ENCODE measurements around the gene RNU6-1. TPM values are rescaled to one million over a fixed set of nuclear protein-coding genes. Genes with fewer than 3 reads are reported as not detected.
A peak's percentile ranks its signal among the peaks of the same experiment; 100 is the strongest.

The RNU6-1 gene
- total RNA-seq, 1 experiment from 2014 or later, result not detected

DNA sequence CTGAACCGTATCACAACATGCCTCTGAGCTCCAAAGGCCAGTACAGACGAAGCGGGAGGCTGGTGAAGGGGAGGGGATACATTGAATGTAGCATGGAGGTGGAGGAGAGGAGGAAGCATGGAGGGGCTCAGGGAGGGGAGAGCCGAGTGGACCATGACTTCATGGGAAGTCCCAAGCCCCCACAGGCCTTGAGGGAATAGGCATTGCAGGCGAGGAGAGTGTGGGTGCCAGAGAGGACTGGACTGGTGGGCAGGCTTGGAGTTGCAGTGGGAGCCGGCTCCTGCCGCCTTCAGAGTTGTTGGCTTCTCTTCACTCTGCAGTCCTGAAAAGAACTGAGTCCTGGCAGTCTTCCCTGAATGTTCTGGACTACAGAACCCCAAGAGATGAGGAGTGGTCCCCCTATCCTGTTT, 3.3 kb upstream of the RNU6-1 start:
- DNase-seq, result no peak
- intact Hi-C loops (cut with micrococcal nuclease; ENCODE audit: unreplicated experiment), result loop anchor here (1.0 to 10.0 kb wide), 2 partner anchors 73 to 798 kb away; no protein-coding TSS in a partner anchor
- peaks cover 37% of the 10 kb centered on the region for H3K4me1 ChIP-seq
- H3K9me3 ChIP-seq, result no peaks in the 10 kb centered on the region
- Mint-ChIP-seq H3K9me3 (ENCODE audit: unreplicated experiment) (no peaks in the 10 kb centered on the region), H3K4me1 (ENCODE audit: low read depth, unreplicated experiment) (peaks cover 27% of the 10 kb centered on the region), H3K4me3 (ENCODE audit: unreplicated experiment) (peak overlapping the region; percentile 33), H3K27ac (ENCODE audit: unreplicated experiment) (peak overlapping the region; percentile 92), H3K36me3 (ENCODE audit: insufficient read depth, unreplicated experiment) (peaks cover 15% of the 10 kb centered on the region), H3K27me3 (ENCODE audit: insufficient read depth, unreplicated experiment) (no peaks in the 10 kb centered on the region)
- no peaks in the 10 kb centered on the region for H3K27me3 ChIP-seq (replicated peaks; ENCODE audit: control insufficient read depth, insufficient read depth, low read length)
- H3K36me3 ChIP-seq (ENCODE audit: control insufficient read depth, insufficient read depth, low read length), result no peaks in the 10 kb centered on the region
- CTCF ChIA-PET, result interaction anchor here (1.0 kb wide), 1 partner anchor 119 kb away, joined by 4 read pairs; no protein-coding TSS in a partner anchor
- POLR2A ChIA-PET, result interaction anchor here (0.8 to 1.5 kb wide), 4 partner anchors 11 to 211 kb away, joined by 3 to 5 read pairs (median 4); partner anchors contain the start of gene PIAS1
- no TSS peak for BruUV-seq (replicated peaks)
- no peak overlapping the region for H3K4me3 ChIP-seq (ENCODE audit: low read depth, low read length)
- TF ChIP-seq, protein P1, sequence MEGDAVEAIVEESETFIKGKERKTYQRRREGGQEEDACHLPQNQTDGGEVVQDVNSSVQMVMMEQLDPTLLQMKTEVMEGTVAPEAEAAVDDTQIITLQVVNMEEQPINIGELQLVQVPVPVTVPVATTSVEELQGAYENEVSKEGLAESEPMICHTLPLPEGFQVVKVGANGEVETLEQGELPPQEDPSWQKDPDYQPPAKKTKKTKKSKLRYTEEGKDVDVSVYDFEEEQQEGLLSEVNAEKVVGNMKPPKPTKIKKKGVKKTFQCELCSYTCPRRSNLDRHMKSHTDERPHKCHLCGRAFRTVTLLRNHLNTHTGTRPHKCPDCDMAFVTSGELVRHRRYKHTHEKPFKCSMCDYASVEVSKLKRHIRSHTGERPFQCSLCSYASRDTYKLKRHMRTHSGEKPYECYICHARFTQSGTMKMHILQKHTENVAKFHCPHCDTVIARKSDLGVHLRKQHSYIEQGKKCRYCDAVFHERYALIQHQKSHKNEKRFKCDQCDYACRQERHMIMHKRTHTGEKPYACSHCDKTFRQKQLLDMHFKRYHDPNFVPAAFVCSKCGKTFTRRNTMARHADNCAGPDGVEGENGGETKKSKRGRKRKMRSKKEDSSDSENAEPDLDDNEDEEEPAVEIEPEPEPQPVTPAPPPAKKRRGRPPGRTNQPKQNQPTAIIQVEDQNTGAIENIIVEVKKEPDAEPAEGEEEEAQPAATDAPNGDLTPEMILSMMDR (IDR thresholded peaks at IDR 0.05; ENCODE audit: insufficient read depth in 1 of 2, low read depth in 1 of 2, low read length in 1 of 2, severe bottlenecking in 1 of 2, unreplicated experiment in 1 of 2), result no peak

DNA sequence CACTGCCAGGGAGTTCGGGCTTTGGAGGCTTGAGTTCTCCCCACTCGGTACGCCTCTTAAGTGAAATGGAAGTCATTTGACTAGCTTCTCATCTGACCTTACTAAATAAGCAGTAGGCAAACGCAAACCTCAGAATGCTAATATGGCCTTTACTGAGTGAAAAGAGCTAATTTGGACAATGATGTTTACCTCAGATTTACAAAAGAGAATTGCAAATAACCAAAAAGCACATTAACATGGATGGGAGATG, 1.6 kb upstream of the RNU6-1 start:
- Mint-ChIP-seq H3K4me1 (ENCODE audit: low read depth, unreplicated experiment) (peaks cover 27% of the 10 kb centered on the region), H3K4me3 (ENCODE audit: unreplicated experiment) (peak overlapping the region; percentile 70), H3K9me3 (ENCODE audit: unreplicated experiment) (no peaks in the 10 kb centered on the region), H3K27ac (ENCODE audit: unreplicated experiment) (peak overlapping the region; percentile 95), H3K27me3 (ENCODE audit: insufficient read depth, unreplicated experiment) (no peaks in the 10 kb centered on the region), H3K36me3 (ENCODE audit: insufficient read depth, unreplicated experiment) (peaks cover 15% of the 10 kb centered on the region)
- Histone ChIP-seq H3K36me3 (ENCODE audit: control insufficient read depth, insufficient read depth, low read length) (no peaks in the 10 kb centered on the region), H3K27me3 (replicated peaks; ENCODE audit: control insufficient read depth, insufficient read depth, low read length) (no peaks in the 10 kb centered on the region), H3K4me1 (peaks cover 37% of the 10 kb centered on the region), H3K4me3 (ENCODE audit: low read depth, low read length) (peak overlapping the region; percentile 85), H3K9me3 (no peaks in the 10 kb centered on the region)
- POLR2A ChIA-PET, result interaction anchor here (0.6 to 0.7 kb wide), 4 partner anchors 17 to 314 kb away, joined by 3 to 9 read pairs (median 4); no protein-coding TSS in a partner anchor
- CTCF ChIA-PET, result interaction anchor here (0.6 to 1.0 kb wide), 2 partner anchors 104 to 277 kb away, joined by 3 to 4 read pairs; no protein-coding TSS in a partner anchor
- intact Hi-C loops (cut with micrococcal nuclease; ENCODE audit: unreplicated experiment), result loop anchor here (2.0 to 10.0 kb wide), 3 partner anchors 21 to 797 kb away; partner anchors contain the start of gene PIAS1
- TF ChIP-seq, protein P1 (IDR thresholded peaks at IDR 0.05; ENCODE audit: insufficient read depth in 1 of 2, low read depth in 1 of 2, low read length in 1 of 2, severe bottlenecking in 1 of 2, unreplicated experiment in 1 of 2), result no peak
- DNase-seq, result no peak
- BruUV-seq (replicated peaks), result no TSS peak

DNA sequence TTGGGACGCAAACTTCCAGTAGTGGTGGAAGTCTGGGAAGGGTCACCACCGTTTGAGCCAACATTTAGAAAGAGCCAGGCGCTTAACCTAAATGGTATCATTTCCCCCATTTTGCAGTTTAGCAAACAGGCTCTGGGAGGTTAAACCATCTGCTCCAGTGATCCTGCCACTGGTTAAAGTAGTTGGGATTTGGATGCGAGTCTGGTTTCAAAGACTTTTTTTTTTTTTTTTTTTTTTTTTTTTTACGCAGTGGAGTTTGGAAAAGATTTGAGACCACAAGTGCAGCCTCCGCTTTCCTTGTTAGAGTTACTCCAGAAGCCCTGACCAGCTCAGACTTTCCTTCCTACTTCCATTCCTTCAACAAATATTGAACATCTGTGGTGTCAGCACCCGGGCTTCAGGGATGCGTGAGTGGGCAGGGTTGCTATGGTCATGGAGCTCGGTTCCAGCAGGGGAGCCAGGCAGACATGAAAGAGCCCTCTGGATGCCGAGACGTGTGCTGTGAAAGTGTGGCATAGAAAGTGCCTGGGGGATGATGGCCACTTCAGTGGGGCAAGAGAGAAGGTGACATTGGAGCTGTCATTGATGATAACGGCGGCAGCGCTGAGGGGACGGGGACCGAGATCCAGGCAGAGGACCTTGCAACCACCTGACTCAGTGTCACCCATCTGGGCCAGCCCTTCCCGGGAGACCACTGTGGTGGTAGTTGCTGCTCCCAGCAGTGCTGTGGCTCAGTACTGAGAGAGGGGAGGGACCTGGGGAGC, 1.1 kb upstream of the RNU6-1 start:
- Mint-ChIP-seq H3K4me3 (ENCODE audit: unreplicated experiment) (peak overlapping the region; percentile 70), H3K27me3 (ENCODE audit: insufficient read depth, unreplicated experiment) (no peaks in the 10 kb centered on the region), H3K9me3 (ENCODE audit: unreplicated experiment) (no peaks in the 10 kb centered on the region), H3K27ac (ENCODE audit: unreplicated experiment) (peak overlapping the region; percentile 95), H3K4me1 (ENCODE audit: low read depth, unreplicated experiment) (peaks cover 27% of the 10 kb centered on the region), H3K36me3 (ENCODE audit: insufficient read depth, unreplicated experiment) (peaks cover 15% of the 10 kb centered on the region)
- H3K27me3 ChIP-seq (replicated peaks; ENCODE audit: control insufficient read depth, insufficient read depth, low read length), result no peaks in the 10 kb centered on the region
- ChIA-PET POLR2A (interaction anchor here (0.6 to 0.7 kb wide), 5 partner anchors 17 to 314 kb away, joined by 3 to 9 read pairs (median 3); partner anchors contain the start of gene PIAS1), CTCF (interaction anchor here (0.6 to 1.0 kb wide), 2 partner anchors 105 to 278 kb away, joined by 3 to 4 read pairs; no protein-coding TSS in a partner anchor)
- intact Hi-C loops (cut with micrococcal nuclease; ENCODE audit: unreplicated experiment), result loop anchor here (1.0 to 10.0 kb wide), 4 partner anchors 22 to 796 kb away; partner anchors contain the start of gene PIAS1
- DNase-seq, result peak in 1 of 2 experiments; percentile 42
- H3K36me3 ChIP-seq (ENCODE audit: control insufficient read depth, insufficient read depth, low read length), result no peaks in the 10 kb centered on the region
- TF ChIP-seq, protein P1 (IDR thresholded peaks at IDR 0.05; ENCODE audit: insufficient read depth in 1 of 2, low read depth in 1 of 2, low read length in 1 of 2, severe bottlenecking in 1 of 2, unreplicated experiment in 1 of 2), result no peak
- H3K4me3 ChIP-seq (ENCODE audit: low read depth, low read length), result peak overlapping the region; percentile 85
- peaks cover 37% of the 10 kb centered on the region for H3K4me1 ChIP-seq
- BruUV-seq (replicated peaks), result TSS peak; percentile 61
- H3K9me3 ChIP-seq, result no peaks in the 10 kb centered on the region
